Measurements from ENCODE around the gene SLC27A4.

SLC27A4 gene

DNA sequence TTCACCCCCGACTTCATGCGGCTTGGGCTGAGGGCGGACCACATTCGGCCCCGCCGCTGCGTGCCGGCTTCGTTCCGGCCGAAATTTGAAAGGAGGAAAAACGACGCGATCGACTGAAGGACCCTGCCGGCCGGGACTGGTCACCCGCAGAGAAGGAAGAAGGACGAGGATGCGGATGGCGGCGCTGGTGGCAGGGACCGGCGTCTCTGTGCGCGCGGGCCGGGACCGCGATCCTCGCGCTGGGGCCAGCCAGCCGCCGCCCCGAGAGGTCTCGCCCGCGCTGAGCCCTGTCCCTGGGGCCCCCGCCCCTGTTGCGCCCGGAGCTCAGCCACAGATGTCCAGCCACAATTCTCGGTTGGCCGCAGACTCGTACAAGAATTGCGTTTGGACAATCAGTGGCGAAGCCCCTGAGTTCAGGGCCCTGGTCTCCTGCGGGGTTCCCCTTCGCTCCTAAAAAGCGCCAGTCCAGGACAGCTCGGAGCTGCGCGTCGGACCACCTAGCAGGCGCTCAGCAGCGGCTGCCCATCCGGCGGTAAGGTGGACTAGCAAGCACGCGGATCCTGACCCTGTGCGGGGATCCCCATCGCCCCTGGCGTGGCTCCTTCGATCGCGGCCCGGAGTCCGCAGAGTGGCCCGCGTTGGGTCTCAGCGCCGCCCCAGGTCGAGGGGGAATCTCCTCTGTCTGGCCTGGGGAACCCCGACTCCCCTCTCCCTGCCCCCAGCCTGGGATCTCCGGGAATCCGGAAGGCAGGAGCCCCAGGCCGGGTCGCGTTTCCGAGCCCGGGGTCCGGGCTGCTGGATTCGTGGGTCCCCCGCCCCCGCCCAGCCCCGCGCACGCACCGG lies 52.2 kb downstream of the SLC27A4 start:
- in situ Hi-C loops (cut with HindIII; ENCODE audit: low pct_unique_long_range_greater_than_20kb, low sequenced_read_pairs), result no loop called here
- no peak for DNase-seq (ENCODE audit: low read depth in 1 of 2, low spot score in 1 of 2)
- no peak for TF ChIP-seq JUND (IDR thresholded peaks at IDR 0.05; ENCODE audit: low read depth)

DNA sequence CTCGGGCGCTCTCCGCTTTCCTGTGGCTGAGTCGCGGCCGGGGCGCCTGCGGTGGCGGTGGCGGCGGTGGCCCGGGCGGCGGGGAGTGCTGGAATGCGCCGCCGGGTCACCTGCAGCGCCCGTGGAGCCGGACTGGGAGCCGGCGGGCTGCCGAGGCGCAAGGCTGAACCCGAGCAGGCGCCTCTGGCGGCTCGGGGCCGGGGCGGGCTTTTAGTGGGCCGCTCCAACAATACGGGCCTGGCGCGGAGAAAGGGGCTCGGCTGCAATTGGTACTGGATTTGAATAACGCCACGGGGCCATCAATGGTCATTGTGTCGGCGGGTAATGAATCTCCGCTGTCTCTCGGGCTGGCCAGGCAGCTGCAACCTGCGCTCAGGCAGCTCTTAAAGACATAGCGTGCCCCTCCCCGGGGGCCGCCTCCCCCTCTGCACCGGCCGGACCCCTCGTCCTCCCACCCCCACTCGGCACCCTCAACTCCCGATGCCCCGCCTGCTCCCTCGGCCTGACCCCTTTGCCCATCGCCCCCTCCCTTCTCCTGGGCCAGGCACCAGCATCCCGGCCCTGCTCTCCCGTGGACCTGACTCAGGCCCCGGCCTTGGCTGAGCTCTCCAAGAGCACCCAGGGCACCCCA lies 52.9 kb downstream of the SLC27A4 start:
- no peak for TF ChIP-seq JUND (IDR thresholded peaks at IDR 0.05; ENCODE audit: low read depth)
- in situ Hi-C loops (cut with HindIII; ENCODE audit: low pct_unique_long_range_greater_than_20kb, low sequenced_read_pairs), result no loop called here
- DNase-seq (ENCODE audit: low read depth in 1 of 2, low spot score in 1 of 2), result no peak

DNA sequence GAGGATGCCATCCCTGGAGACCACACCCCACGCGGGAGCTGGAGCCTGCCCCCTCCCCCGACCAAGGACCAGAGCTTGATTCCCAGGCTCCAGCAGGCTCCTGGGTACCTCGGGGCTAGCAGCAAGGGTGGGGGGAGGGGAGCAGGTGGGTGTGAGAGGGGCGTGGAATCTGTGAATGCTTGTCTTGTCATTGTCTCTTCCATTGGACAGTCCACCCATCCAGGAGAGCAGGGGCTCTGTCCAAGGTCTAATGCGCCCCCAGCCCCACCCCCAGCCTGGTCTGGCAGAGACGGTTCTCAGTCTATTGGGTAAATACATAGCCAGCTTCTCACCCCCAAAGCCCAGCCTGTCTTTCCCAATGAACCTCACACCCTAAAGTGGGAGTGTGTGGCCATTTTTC lies 53.6 kb downstream of the SLC27A4 start:
- in situ Hi-C loops (cut with HindIII; ENCODE audit: low pct_unique_long_range_greater_than_20kb, low sequenced_read_pairs), result no loop called here
- TF ChIP-seq JUND (IDR thresholded peaks at IDR 0.05; ENCODE audit: low read depth), result no peak
- no peak for DNase-seq (ENCODE audit: low read depth in 1 of 2, low spot score in 1 of 2)

DNA sequence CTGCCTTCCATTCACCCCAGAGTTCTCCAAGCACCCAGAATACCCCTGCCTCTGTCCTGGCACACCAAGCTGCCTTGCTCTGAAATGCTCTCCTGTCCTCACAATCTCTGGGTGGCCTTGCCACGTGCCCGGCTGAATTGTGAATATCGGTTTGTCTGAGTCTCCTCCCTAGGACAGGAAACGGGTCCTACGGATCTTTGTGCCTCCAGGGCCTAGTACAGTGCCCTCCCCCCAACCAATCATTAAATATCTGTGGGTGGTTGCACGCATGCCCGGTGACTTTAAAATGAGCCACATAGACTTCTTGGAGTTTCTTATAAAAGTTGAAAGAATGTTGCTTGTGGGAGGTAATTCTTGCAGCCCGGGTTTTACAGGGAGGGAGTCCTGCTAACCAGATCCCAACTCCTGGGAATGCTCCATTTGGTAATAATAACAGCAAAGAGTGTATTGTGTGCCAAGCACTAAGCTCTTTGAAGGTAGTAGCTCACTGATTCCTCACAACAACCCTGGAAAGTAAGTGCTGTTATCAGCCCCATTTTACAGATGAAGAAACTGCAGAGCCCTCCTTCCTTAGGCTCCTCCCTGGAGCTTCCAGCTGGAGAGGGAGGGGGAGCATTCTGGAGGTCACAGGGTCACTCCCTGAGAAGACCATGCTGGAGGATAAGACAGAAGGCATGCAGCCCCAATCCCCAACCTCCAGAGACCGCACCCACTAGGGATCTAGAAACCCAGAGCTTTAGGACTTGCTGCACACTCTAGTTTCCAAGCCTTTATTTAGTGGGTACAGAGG lies 54.2 kb downstream of the SLC27A4 start:
- no peak for TF ChIP-seq JUND (IDR thresholded peaks at IDR 0.05; ENCODE audit: low read depth)
- in situ Hi-C loops (cut with HindIII; ENCODE audit: low pct_unique_long_range_greater_than_20kb, low sequenced_read_pairs), result no loop called here
- no peak for DNase-seq (ENCODE audit: low read depth in 1 of 2, low spot score in 1 of 2)

DNA sequence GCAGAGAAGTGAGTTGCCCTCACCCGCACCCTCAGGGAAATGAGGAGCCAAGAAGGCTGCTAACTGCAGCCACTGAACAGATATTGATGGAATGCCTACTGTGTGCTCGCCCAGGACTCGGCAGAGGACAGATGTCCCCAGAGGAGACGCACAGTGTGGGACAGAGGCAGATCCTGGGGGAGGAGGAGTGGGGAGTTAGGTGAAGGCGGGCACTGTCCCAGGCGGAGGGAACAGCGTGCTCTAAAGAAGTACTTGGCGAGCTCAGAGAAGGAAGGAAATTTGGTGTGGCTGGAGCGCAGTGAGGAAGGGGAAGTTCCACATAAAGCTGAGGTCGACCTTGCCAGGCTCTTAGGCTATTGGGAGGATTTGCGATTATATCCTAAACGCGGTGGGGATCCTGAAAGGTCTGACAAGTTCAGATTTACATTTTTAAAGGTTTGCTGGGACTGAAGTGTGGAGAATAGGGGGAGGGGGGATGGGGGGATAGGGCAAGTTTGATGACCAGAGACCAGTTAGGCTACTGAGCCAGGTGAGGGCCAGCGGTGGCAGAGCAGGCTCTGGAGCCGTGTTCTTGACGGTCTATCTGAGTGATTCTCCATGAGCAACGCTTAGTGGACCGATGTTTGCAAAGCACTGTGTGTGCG lies 56.8 kb downstream of the SLC27A4 start:
- in situ Hi-C loops (cut with HindIII; ENCODE audit: low pct_unique_long_range_greater_than_20kb, low sequenced_read_pairs), result no loop called here
- no peak for TF ChIP-seq JUND (IDR thresholded peaks at IDR 0.05; ENCODE audit: low read depth)
- no peak for DNase-seq (ENCODE audit: low read depth in 1 of 2, low spot score in 1 of 2)

DNA sequence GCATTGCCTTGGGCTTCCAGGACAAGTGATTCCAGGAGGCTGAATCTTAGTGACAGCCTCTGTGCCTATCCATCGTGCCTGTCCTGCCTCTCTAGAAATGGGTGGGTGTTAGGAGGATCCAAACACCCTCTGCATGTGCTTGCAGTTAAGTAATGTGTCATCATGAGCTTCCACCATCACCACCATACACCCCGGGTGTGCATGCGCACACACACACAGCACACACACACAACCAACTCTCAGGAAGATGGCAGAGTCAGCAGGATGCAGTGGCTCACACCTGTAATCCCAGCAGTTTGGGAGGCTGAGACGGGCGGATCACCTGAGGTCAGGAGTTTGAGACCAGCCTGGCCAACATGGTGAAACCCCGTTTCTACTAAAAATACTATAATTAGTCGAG lies 57.5 kb downstream of the SLC27A4 start:
- no peak for TF ChIP-seq JUND (IDR thresholded peaks at IDR 0.05; ENCODE audit: low read depth)
- DNase-seq (ENCODE audit: low read depth in 1 of 2, low spot score in 1 of 2), result no peak
- in situ Hi-C loops (cut with HindIII; ENCODE audit: low pct_unique_long_range_greater_than_20kb, low sequenced_read_pairs), result no loop called here

DNA sequence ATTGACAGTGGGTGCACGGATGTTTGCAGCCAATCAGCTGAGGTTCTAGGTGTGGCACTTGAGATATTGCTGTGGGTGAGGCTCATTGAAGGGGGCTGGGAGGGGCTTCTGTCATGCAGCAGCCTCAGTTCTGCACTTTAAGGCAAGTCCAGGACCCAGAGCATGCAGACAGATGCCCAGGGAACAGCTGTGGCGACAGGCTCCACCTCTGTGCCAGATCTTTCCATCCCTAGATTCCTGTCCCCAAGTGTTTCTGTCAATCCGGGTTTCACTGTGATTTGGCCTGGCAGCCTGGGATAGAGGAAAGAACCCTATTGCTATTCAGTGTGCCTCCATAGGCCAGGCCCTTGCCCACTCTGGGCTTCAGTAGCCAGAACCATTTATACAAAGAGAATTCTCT lies 59.5 kb downstream of the SLC27A4 start:
- no peak for DNase-seq (ENCODE audit: low read depth in 1 of 2, low spot score in 1 of 2)
- in situ Hi-C loops (cut with HindIII; ENCODE audit: low pct_unique_long_range_greater_than_20kb, low sequenced_read_pairs), result no loop called here
- no peak for TF ChIP-seq JUND (IDR thresholded peaks at IDR 0.05; ENCODE audit: low read depth)

DNA sequence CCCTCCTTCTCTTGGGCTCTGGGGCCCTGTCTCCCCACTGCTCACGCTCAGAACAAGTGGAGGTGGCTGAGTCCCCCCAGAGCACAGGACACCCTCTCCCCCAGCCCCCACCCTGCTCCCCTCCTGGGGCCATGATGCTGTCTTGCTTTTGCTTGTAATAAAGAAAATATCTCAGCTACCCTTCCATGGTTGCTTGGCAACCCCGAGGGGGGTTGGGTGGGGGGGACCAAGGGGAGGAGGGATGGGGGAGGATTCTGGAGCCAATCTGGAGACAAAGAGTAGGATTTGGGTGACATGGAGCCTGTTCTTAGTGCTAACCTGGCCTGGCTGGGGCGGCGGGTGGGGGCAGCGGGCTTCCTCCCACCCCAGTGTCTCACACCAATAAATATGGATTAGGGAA lies 64.2 kb downstream of the SLC27A4 start:
- TF ChIP-seq JUND (IDR thresholded peaks at IDR 0.05; ENCODE audit: low read depth), result no peak
- DNase-seq (ENCODE audit: low read depth in 1 of 2, low spot score in 1 of 2), result no peak
- in situ Hi-C loops (cut with HindIII; ENCODE audit: low pct_unique_long_range_greater_than_20kb, low sequenced_read_pairs), result no loop called here

DNA sequence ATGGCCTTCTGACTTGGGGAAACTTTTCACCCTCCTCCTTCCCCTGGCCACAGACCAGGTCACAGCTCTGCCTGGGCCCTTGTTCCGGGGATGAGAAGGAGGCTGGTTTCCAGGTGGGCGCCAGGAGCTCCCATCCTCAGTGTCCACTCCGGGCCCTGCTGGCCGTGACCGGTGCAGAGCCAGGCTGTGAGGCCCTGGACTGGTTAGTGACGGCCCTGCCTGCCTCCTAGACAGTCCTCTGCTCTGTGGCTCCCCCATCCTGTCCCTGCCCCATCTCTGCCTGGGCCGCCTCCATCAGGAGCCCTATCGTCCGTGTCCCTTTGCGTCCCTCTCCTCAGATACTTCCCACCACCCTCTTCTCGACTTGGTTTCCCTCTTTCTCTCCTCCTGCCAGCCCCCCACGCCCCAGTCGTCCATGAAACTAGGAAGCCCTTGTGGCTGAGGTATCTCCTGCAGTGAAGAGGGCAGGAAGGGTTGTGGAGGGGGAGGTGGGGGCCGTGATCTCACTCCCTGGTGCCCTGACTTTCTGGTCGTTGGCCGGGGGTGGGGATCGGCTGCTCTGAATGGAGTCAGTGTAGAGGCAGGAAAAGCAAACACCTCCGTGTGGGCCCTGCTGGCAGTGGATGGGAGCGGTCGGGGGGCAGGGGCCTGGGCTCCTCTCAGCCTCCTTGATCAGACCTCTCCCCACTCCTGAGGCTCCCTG lies 64.9 kb downstream of the SLC27A4 start:
- no peak for TF ChIP-seq JUND (IDR thresholded peaks at IDR 0.05; ENCODE audit: low read depth)

DNA sequence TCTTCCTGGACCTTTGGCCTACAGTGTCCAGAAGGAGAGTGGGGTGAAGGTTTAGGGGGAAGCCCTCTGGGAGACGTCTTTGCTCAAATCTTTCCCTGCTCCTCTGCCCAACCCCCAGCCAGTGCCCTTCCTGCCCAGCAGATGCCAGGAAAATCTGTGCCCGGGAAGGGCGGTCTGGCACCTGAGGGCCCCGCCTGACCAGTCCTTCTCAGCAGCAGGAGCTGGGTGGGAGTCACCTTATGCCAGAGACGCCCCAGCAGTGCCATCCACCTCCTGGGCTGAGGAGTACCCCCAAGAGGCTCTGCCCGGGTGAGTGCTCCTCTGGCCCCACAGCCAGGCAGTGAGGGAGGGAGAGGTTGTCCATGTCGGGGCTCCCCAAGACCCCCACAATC lies 65.4 kb downstream of the SLC27A4 start:
- no peak for DNase-seq (ENCODE audit: low read depth in 1 of 2, low spot score in 1 of 2)
- TF ChIP-seq JUND (IDR thresholded peaks at IDR 0.05; ENCODE audit: low read depth), result no peak
- in situ Hi-C loops (cut with HindIII; ENCODE audit: low pct_unique_long_range_greater_than_20kb, low sequenced_read_pairs), result no loop called here

More for the DNA sequence above, 64.9 kb downstream of the SLC27A4 start:
- in situ Hi-C loops (cut with HindIII; ENCODE audit: low pct_unique_long_range_greater_than_20kb, low sequenced_read_pairs), result no loop called here
- no peak for DNase-seq (ENCODE audit: low read depth in 1 of 2, low spot score in 1 of 2)

DNA sequence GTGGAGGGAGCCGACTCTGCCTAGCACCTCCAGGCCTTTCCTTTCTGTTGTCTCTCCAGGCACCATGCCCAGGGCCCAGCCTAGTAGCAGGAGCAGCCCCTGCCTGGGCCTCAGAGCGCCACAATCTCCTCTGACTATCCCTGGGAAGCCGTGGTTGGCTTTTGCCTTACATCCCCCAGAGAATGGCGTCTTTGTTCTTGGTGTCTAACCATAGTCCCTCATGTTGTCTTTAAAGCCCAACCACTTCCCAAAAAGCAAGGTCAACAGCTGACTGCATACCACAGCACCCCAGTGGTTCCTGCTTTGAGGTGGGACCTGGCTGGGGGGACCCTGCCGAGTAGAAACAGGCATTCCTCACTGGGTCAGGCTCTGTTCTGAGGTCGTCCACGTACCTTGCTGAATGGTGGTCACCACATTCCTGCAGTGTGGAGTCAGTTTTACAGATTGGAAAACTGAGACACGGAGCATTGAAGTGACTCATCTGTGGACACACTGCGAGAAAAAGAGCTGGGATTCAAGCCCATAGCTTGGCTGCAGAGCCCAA lies 66.6 kb downstream of the SLC27A4 start:
- no peak for DNase-seq (ENCODE audit: low read depth in 1 of 2, low spot score in 1 of 2)
- in situ Hi-C loops (cut with HindIII; ENCODE audit: low pct_unique_long_range_greater_than_20kb, low sequenced_read_pairs), result no loop called here
- no peak for TF ChIP-seq JUND (IDR thresholded peaks at IDR 0.05; ENCODE audit: low read depth)

DNA sequence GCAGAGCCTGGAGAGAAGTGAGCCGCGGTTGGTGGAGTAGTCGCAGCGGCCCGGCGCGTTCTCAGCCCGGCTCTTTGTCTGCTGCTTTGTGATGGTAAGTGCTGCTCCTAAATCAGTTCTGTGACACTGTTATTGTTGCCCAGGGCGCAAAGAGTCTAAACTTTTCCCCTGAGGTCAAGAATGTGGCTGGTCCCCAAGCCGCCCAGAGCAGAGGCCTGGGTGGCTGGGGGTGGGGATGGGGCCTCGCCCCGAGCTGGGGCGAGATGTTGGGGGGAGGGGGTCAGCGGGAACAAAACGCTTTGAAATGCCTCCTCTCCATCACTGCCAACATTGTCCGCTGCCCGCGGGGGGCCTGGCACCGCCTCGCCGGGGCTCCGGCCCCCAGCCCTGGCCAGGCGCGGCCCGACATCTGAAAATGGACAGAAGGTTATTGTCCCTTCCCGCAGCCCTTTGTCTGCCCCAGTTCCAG lies 68.7 kb downstream of the SLC27A4 start:
- no peak for TF ChIP-seq JUND (IDR thresholded peaks at IDR 0.05; ENCODE audit: low read depth)
- DNase-seq (ENCODE audit: low read depth in 1 of 2, low spot score in 1 of 2), result no peak
- in situ Hi-C loops (cut with HindIII; ENCODE audit: low pct_unique_long_range_greater_than_20kb, low sequenced_read_pairs), result no loop called here

Data from T47D (cell line).